K562 (cell line): ENCODE results near the gene TFDP1. TPM values are rescaled to one million over a fixed set of nuclear protein-coding genes. Genes with fewer than 3 reads are reported as not detected.

Experiments used
- ATAC-seq: fragments of 200-7000 bp; cut with Tn5 transposase; 3 replicates; pipeline ENCODE4 v1.9.1; 2020; ENCODE audit warnings: moderate library complexity
- BruUV-seq: library from RNA; stranded (reverse); fragments of 400-500 nt; replicated peaks from 2 replicates; lab custom pipeline; 2021; lab: Mats Ljungman, UMichigan
- CTCF ChIA-PET: fragments of 300-600 bp; formaldehyde crosslinking; extraction: SDS; loops from one replicate; lab custom pipeline; 2021; ENCODE audit warnings: low intra/inter-chr PET ratio; lab: Yijun Ruan, JAX
- POLR2A ChIA-PET: fragments of 300-600, 350-650 bp; sonication (Branson Sonifier 250); formaldehyde crosslinking; extraction: SDS; loops from one replicate; lab custom pipeline; 2021; ENCODE audit warnings: antibody characterized with exemption, inconsistent platforms; lab: Yijun Ruan, JAX
- DNase-seq, 4 experiments: peaks; one replicate each; pipeline versions ENCODE4 v3.0.0 to v3.0.0-alpha.2; 2011 to 2018; ENCODE audit warnings: low spot score in 3 of 4, mixed read lengths in 3 of 4; ENCODE audit errors: extremely low read depth in 1 of 4
- FAIRE-seq: peaks from 2 replicates; lab custom pipeline; 2011; peaks lifted over from hg19 to GRCh38; lab: Jason Lieb, UNC
- H2AFZ ChIP-seq: 2 replicates; pipeline ENCODE4 v1.6.0; 2011; ENCODE audit warnings: low read depth, low read length, control low read depth, inconsistent platforms
- H3K27ac ChIP-seq: fragments of 200-600 bp; 3 replicates; pipeline ENCODE4 v1.8.0; 2011; ENCODE audit warnings: low read depth, mild to moderate bottlenecking, control low read depth, inconsistent platforms, low read length, moderate library complexity, mixed read lengths; ENCODE audit errors: extremely low read depth
- H3K27me3 ChIP-seq, 2 experiments: fragments of 300-600 bp in 1 of 2; 2 replicates in 1 of 2; 3 replicates in 1 of 2; pipeline versions ENCODE4 v1.6.0 to v1.8.0; 2011; ENCODE audit warnings: inconsistent platforms in 2 of 2, low read length in 2 of 2, mild to moderate bottlenecking in 1 of 2, mixed read lengths in 1 of 2, moderate library complexity in 1 of 2; ENCODE audit not compliant: control insufficient read depth in 2 of 2, insufficient read depth in 2 of 2
- H3K36me3 ChIP-seq: fragments of 300-600 bp; 3 replicates; pipeline ENCODE4 v1.8.0; 2011; ENCODE audit warnings: mild to moderate bottlenecking, low read length, inconsistent platforms; ENCODE audit not compliant: control insufficient read depth, insufficient read depth
- H3K4me1 ChIP-seq, 2 experiments: fragments of 200-600 bp in 1 of 2; replicated peaks in 1 of 2; 2 replicates in 1 of 2; 3 replicates in 1 of 2; pipeline versions ENCODE4 v1.5.1 to v1.8.0; 2011; ENCODE audit warnings: inconsistent platforms in 2 of 2, low read length in 2 of 2, mild to moderate bottlenecking in 1 of 2, mixed read lengths in 1 of 2, moderate library complexity in 1 of 2; ENCODE audit not compliant: control insufficient read depth in 2 of 2, insufficient read depth in 2 of 2
- H3K4me2 ChIP-seq: 2 replicates; pipeline ENCODE4 v1.6.1; 2011; ENCODE audit warnings: low read length, control low read depth, inconsistent platforms, mixed read lengths; ENCODE audit not compliant: insufficient read depth
- H3K4me3 ChIP-seq: fragments of 200-600 bp; sonication (generic), shearing (Covaris generic); 2 replicates; pipeline ENCODE4 v1.5.1; 2016; ENCODE audit warnings: control low read depth, inconsistent platforms
- H3K79me2 ChIP-seq: fragments of 200-600 bp; 3 replicates; pipeline ENCODE4 v1.8.0; 2011; ENCODE audit warnings: low read length, inconsistent platforms; ENCODE audit not compliant: control insufficient read depth, insufficient read depth
- H3K9ac ChIP-seq, 2 experiments: 2 replicates each; pipeline versions ENCODE4 v1.6.0 to v1.6.1; 2011; ENCODE audit warnings: low read depth in 2 of 2, low read length in 2 of 2, control low read depth in 1 of 2, inconsistent platforms in 1 of 2, mild to moderate bottlenecking in 1 of 2, mixed read lengths in 1 of 2; ENCODE audit not compliant: insufficient read depth in 1 of 2
- H3K9me1 ChIP-seq: one replicate; pipeline ENCODE4 v1.6.0; 2011; ENCODE audit warnings: inconsistent platforms, mild to moderate bottlenecking, low read length, moderate library complexity; ENCODE audit not compliant: control insufficient read depth, insufficient read depth
- H3K9me3 ChIP-seq: replicated peaks from 2 replicates; pipeline ENCODE4 v1.5.1; 2011; ENCODE audit warnings: low read depth, low read length, inconsistent platforms; ENCODE audit not compliant: control insufficient read depth, insufficient read depth
- H4K20me1 ChIP-seq: replicated peaks from 2 replicates; pipeline ENCODE4 v1.6.1; 2011; ENCODE audit warnings: low read length, inconsistent platforms, mixed read lengths; ENCODE audit not compliant: control insufficient read depth, insufficient read depth
- CGGBP1 ChIP-seq: fragments of 250-450 bp; sonication (Bioruptor Pico); IDR thresholded peaks from 2 replicates; pipeline ENCODE4 v1.9.0; 2021; ENCODE audit warnings: mild to moderate bottlenecking
- DPF2 ChIP-seq: fragments of 450-650 bp; IDR thresholded peaks from 2 replicates; pipeline ENCODE4 v1.6.1; 2016
- ELF4 ChIP-seq: fragments of 450-650 bp; formaldehyde crosslinking; IDR thresholded peaks from 2 replicates; pipeline ENCODE4 v1.4.0; 2022; ENCODE audit warnings: missing genetic modification characterization
- ESRRB ChIP-seq: fragments of 250-450 bp; sonication (Bioruptor Pico); IDR thresholded peaks from 2 replicates; pipeline ENCODE4 v1.5.0; 2020; ENCODE audit warnings: mild to moderate bottlenecking, moderate library complexity, borderline replicate concordance
- HDAC8 ChIP-seq: fragments of 450-650 bp; IDR thresholded peaks from 2 replicates; pipeline ENCODE4 v1.6.1; 2016; ENCODE audit warnings: mild to moderate bottlenecking, missing genetic modification characterization, moderate library complexity, missing compliant biosample characterization
- HNRNPUL1 ChIP-seq: fragments of 200-400 bp; formaldehyde crosslinking; IDR thresholded peaks from 2 replicates; pipeline ENCODE4 v1.6.1; 2017; ENCODE audit warnings: low read length
- MNT ChIP-seq, 2 experiments: fragments of 450-650 bp; conservative IDR thresholded peaks; 2 replicates each; pipeline ENCODE4 v1.6.1; 2017; ENCODE audit warnings: mild to moderate bottlenecking in 2 of 2, moderate library complexity in 2 of 2
- NCOA2 ChIP-seq, 2 experiments: fragments of 450-650 bp; IDR thresholded peaks; 2 replicates each; pipeline ENCODE4 v1.6.1; 2018; ENCODE audit warnings: mild to moderate bottlenecking in 2 of 2, moderate library complexity in 1 of 2; ENCODE audit not compliant: partially characterized antibody in 2 of 2
- NCOA4 ChIP-seq: fragments of 450-650 bp; IDR thresholded peaks from 2 replicates; pipeline ENCODE4 v1.6.1; 2018; ENCODE audit warnings: mild to moderate bottlenecking; ENCODE audit not compliant: partially characterized antibody
- RBM34 ChIP-seq: fragments of 200-400 bp; formaldehyde crosslinking; IDR thresholded peaks from 2 replicates; pipeline ENCODE4 v1.6.1; 2018; ENCODE audit warnings: low read length, borderline replicate concordance; ENCODE audit not compliant: insufficient read depth
- RHOXF2B ChIP-seq: fragments of 250-450 bp; sonication (Bioruptor Pico); conservative IDR thresholded peaks from 2 replicates; pipeline ENCODE4 v1.5.1; 2021
- RNF2 ChIP-seq: sonication (generic); IDR thresholded peaks from 2 replicates; pipeline ENCODE4 v1.6.1; 2016
- SUPT5H ChIP-seq: fragments of 450-650 bp; IDR thresholded peaks from 2 replicates; pipeline ENCODE4 v1.6.1; 2016
- TCF7 ChIP-seq: sonication (generic); IDR thresholded peaks from 2 replicates; pipeline ENCODE4 v1.6.1; 2016; ENCODE audit warnings: antibody characterized with exemption, borderline replicate concordance
- YY1 ChIP-seq, 3 experiments: IDR thresholded peaks; 2 replicates each; pipeline ENCODE4 v1.6.1; 2011; ENCODE audit warnings: low read length in 2 of 3, mild to moderate bottlenecking in 2 of 3, moderate library complexity in 2 of 3, borderline replicate concordance in 1 of 3, control low read depth in 1 of 3, low read depth in 1 of 3; ENCODE audit not compliant: insufficient read depth in 3 of 3, insufficient replicate concordance in 2 of 3, control insufficient read depth in 1 of 3, insufficient read length in 1 of 3; ENCODE audit errors: extremely low read depth in 1 of 3
- ZBTB33 ChIP-seq: sonication (generic); formaldehyde crosslinking; IDR thresholded peaks from 2 replicates; pipeline ENCODE4 v1.8.1; 2023; ENCODE audit warnings: mild to moderate bottlenecking, missing genetic modification reagents
- ZKSCAN3 ChIP-seq: fragments of 250-450 bp; sonication (Bioruptor Pico); IDR thresholded peaks from 2 replicates; pipeline ENCODE4 v1.4.0; 2020
- ZNF24 ChIP-seq: fragments of 450-650 bp; IDR thresholded peaks from 2 replicates; pipeline ENCODE4 v1.6.1; 2016
- ZNF41 ChIP-seq: fragments of 250-450 bp; sonication (Bioruptor Pico); conservative IDR thresholded peaks from 2 replicates; pipeline ENCODE4 v1.4.0; 2020; ENCODE audit warnings: mild to moderate bottlenecking
- ZNF766 ChIP-seq: fragments of 200-800 bp; sonication (Bioruptor generic); conservative IDR thresholded peaks from 2 replicates; pipeline ENCODE4 v1.6.1; 2016; ENCODE audit warnings: missing genetic modification characterization, missing compliant biosample characterization
- WGBS: fragments of 100-300 bp; shearing (Covaris generic); methylation state at CpG from one replicate; pipeline ENCODE4 v1.1.6; 2016; ENCODE audit warnings: low coverage, mixed read lengths; ENCODE audit not compliant: insufficient coverage; ENCODE audit errors: missing lambda C conversion rate; 5-methylcytosine and 5-hydroxymethylcytosine counted together
- in situ Hi-C: fragments of 300-500 bp; cut with MboI; formaldehyde crosslinking; loops from 4 replicates; pipeline ENCODE4 v1.15.0; 2018; ENCODE audit warnings: inconsistent platforms, mixed read lengths
- intact Hi-C: fragments of 100-400 bp; cut with micrococcal nuclease; formaldehyde crosslinking; loops from 2 replicates; pipeline ENCODE4 v1.14.2; 2022
- polyA plus RNA-seq, 8 experiments: library from polyadenylated mRNA; depleted of rRNA in 4 of 8; stranded (reverse) in 5 of 8; unstranded in 3 of 8; fragments of >200 nt; fragmentation: Nextera tagmentation in 2 of 8; fragmentation: Illumina TruSeq in 1 of 8; extraction: Ambion mirVana in 2 of 8; extraction: Trizol in 1 of 8; gene quantifications; 2 replicates each; pipeline versions ENCODE4 v1.2.1 to v1.2.3, GENCODE V29; 2011 to 2014; ENCODE audit warnings: inconsistent platforms in 1 of 8, missing spikeins in 1 of 8
- total RNA-seq, 7 experiments: library from RNA; depleted of rRNA in 6 of 7; stranded (reverse); fragments of >200 nt in 6 of 7; fragmentation: Illumina TruSeq in 2 of 7; extraction: Trizol in 2 of 7; gene quantifications; 2 replicates each; pipeline versions ENCODE4 v1.2.1 to v1.2.3, GENCODE V29; 2011 to 2021; ENCODE audit warnings: low replicate concordance in 1 of 7

The TFDP1 gene
- total and polyA plus RNA-seq, 9 of the 15 experiments (the other 6 are each of a cell fraction or from before 2014, with no cell fraction given), result 33.8 to 145 (median 69.1) TPM

- no peak overlapping the region for H3K9ac ChIP-seq
- TF ChIP-seq RNF2, result no peak
- TF ChIP-seq RBM34, result no peak
- no peak for TF ChIP-seq HDAC8 (tag)
- no peak for TF ChIP-seq ZBTB33 (CRISPR knock-in tag)
- TF ChIP-seq ESRRB (CRISPR knock-in tag), result no peak
- no peak for TF ChIP-seq ELF4 (CRISPR knock-in tag)
- TF ChIP-seq HNRNPUL1, result no peak
- no peak for TF ChIP-seq ZNF24
- no peak for TF ChIP-seq ZKSCAN3 (CRISPR knock-in tag)
- TF ChIP-seq CGGBP1 (CRISPR knock-in tag), result no peak
- TF ChIP-seq ZNF41 (CRISPR knock-in tag), result no peak
- TF ChIP-seq ZNF766 (CRISPR knock-in tag), result no peak
- no peak for TF ChIP-seq DPF2
- no peak for TF ChIP-seq TCF7
- no peak for TF ChIP-seq YY1 (IDR thresholded peaks at IDR 0.05; ENCODE audit: borderline replicate concordance in 1 of 3, control insufficient read depth in 1 of 3, extremely low read depth in 1 of 3, insufficient read depth in 3 of 3, insufficient read length in 1 of 3, insufficient replicate concordance in 2 of 3, low read depth in 1 of 3, low read length in 2 of 3)
- no peak for TF ChIP-seq NCOA4
- no peak for TF ChIP-seq NCOA2 (IDR thresholded peaks at IDR 0.05; ENCODE audit: partially characterized antibody in 2 of 2)
- TF ChIP-seq MNT (conservative IDR thresholded peaks at IDR 0.05), result no peak
- no peak for TF ChIP-seq SUPT5H
- TF ChIP-seq RHOXF2B (CRISPR knock-in tag), result no peak
- H3K4me3 ChIP-seq, result no peak overlapping the region
- no peaks in the 10 kb centered on the region for H3K27me3 ChIP-seq
- WGBS, result 95% methylated on average over 12 of the region's 28 CpGs
- H3K79me2 ChIP-seq, result peaks cover 13% of the 10 kb centered on the region; the same call in 2 of the 3 replicates
- no TSS peak for BruUV-seq
- H3K4me2 ChIP-seq, result no peak overlapping the region
- in situ Hi-C loops (no loop called here), intact Hi-C loops (no loop called here)
- ATAC-seq (no peak), DNase-seq (no peak), FAIRE-seq (no peak)
- POLR2A ChIA-PET, result no interaction called here
- peaks cover 13% of the 10 kb centered on the region; the same call in 2 of the 3 replicates for H3K36me3 ChIP-seq
- H3K27ac ChIP-seq, result no peak overlapping the region
- CTCF ChIA-PET, result no interaction called here
- H3K9me1 ChIP-seq, result no peaks in the 10 kb centered on the region
- H2AFZ ChIP-seq, result no peak overlapping the region
- no peaks in the 10 kb centered on the region; a peak in 1 of 5 replicates for H3K4me1 ChIP-seq
- no peaks in the 10 kb centered on the region for H4K20me1 ChIP-seq
- no peaks in the 10 kb centered on the region; the same call in 1 of the 2 replicates for H3K9me3 ChIP-seq
Measured at GRCh38 chr13:113538689-113539058, 45.9 kb upstream of the TFDP1 start.
